PC-3 (cell line): Measurements from ENCODE around the gene TBX1.

Experiments
- CTCF ChIP-seq: fragments of 300-600 bp; sonication (generic); conservative IDR thresholded peaks from 2 replicates; pipeline ENCODE4 v1.5.1; 2017; ENCODE audit warnings: antibody characterized with exemption, low read depth, mild to moderate bottlenecking, low read length
- EZH2 ChIP-seq: fragments of 300-600 bp; sonication (generic); IDR thresholded peaks from one replicate; pipeline ENCODE4 v1.6.1; 2017; ENCODE audit warnings: antibody characterized with exemption, mild to moderate bottlenecking, low read length; ENCODE audit not compliant: unreplicated experiment

GRCh38 chr22:19797086-19798002, 36.8 kb downstream of the TBX1 start:
- no peak for TF ChIP-seq EZH2
- no peak for TF ChIP-seq CTCF
